ENCODE measurements around the gene TCP11L2. TPM values are rescaled to one million over a fixed set of nuclear protein-coding genes. Genes with fewer than 3 reads are reported as not detected.

TCP11L2 gene
- total and polyA plus RNA-seq, 2 of the 4 experiments (the other 2 are of a cell fraction) = 7.3 to 32.8 TPM

- H3K23ac ChIP-seq (ENCODE audit: low read depth, low read length) = no peak overlapping the region
- CTCF ChIA-PET = interaction anchor here (1.1 kb wide), 1 partner anchor 106 kb away, joined by 3 read pairs; no protein-coding TSS in a partner anchor
- dilution Hi-C loops (cut with HindIII; ENCODE audit: low sequenced_read_pairs, unreplicated experiment) = no loop called here
- intact Hi-C loops (cut with micrococcal nuclease) = no loop called here
- no peaks in the 10 kb centered on the region for H3K27me3 ChIP-seq (ENCODE audit: control insufficient read depth, insufficient read depth, low read length)
- no peak overlapping the region for H4K8ac ChIP-seq (ENCODE audit: low read depth in 2 of 2, low read length in 2 of 2)
- H3K18ac ChIP-seq (ENCODE audit: low read depth, low read length) = no peak overlapping the region
- H2BK20ac ChIP-seq (ENCODE audit: low read depth, low read length) = no peak overlapping the region
- no peak overlapping the region for H2BK120ac ChIP-seq (ENCODE audit: low read depth, low read length)
- H2BK15ac ChIP-seq (ENCODE audit: low read depth, low read length) = no peak overlapping the region
- H2AFZ ChIP-seq (replicated peaks; ENCODE audit: low read length, poor library complexity) = no peak overlapping the region
- H3K36me3 ChIP-seq (ENCODE audit: control insufficient read depth, insufficient read depth, low read length) = peaks cover 4% of the 10 kb centered on the region; the same call in 1 of the 2 replicates
- no peak overlapping the region for H2BK5ac ChIP-seq (ENCODE audit: low read depth, low read length, poor library complexity, severe bottlenecking)
- H2AK9ac ChIP-seq (replicated peaks; ENCODE audit: low read depth, low read length, poor library complexity) = no peak overlapping the region
- H4K91ac ChIP-seq (ENCODE audit: insufficient read depth, low read depth, low read length) = no peak overlapping the region
- H3K56ac ChIP-seq (ENCODE audit: extremely low read depth, insufficient read depth, low read length) = no peak overlapping the region
- H2AK5ac ChIP-seq (ENCODE audit: low read depth, low read length) = no peak overlapping the region
- ATAC-seq (ENCODE audit: low read depth) (no peak), DNase-seq (no peak)
- H4K5ac ChIP-seq (ENCODE audit: low read depth, low read length) = no peak overlapping the region
- H3K4me1 ChIP-seq (ENCODE audit: control insufficient read depth, insufficient read depth, low read length) = peaks cover 2% of the 10 kb centered on the region
- H4K20me1 ChIP-seq (ENCODE audit: insufficient read depth, low read length) = no peaks in the 10 kb centered on the region
- H3K9me3 ChIP-seq (ENCODE audit: control insufficient read depth, insufficient read depth, low read length) = no peaks in the 10 kb centered on the region
- H3K9ac ChIP-seq (ENCODE audit: low read depth, low read length) = no peak overlapping the region
- WGBS, 2 experiments (ENCODE audit: extremely low coverage in 2 of 2, insufficient read length in 1 of 2) = 100% methylated on average over 1 of the region's 2 CpGs; no CpG with 5 or more reads in 1 of the 2 experiments
- no peak overlapping the region for H3K27ac ChIP-seq (ENCODE audit: insufficient read depth, low read length)
- H3K79me1 ChIP-seq (ENCODE audit: low read depth in 1 of 2, low read length in 2 of 2) = no peaks in the 10 kb centered on the region
- no peak overlapping the region for H3K4ac ChIP-seq (ENCODE audit: low read depth, low read length)
- POLR2A ChIA-PET (ENCODE audit: unreplicated experiment) = no interaction called here
- no peak overlapping the region for H3K4me2 ChIP-seq (ENCODE audit: low read depth, low read length)
- no peak for TF ChIP-seq FOS (IDR thresholded peaks at IDR 0.05; ENCODE audit: low read depth, low read length)
- no peak for TF ChIP-seq MAZ (IDR thresholded peaks at IDR 0.05; ENCODE audit: borderline replicate concordance, low read depth, low read length)
- no peak for TF ChIP-seq CEBPB (IDR thresholded peaks at IDR 0.05; ENCODE audit: low read depth, low read length)
- no peak for TF ChIP-seq RCOR1 (IDR thresholded peaks at IDR 0.05; ENCODE audit: insufficient replicate concordance, low read length)
- TF ChIP-seq NFE2L2 (IDR thresholded peaks at IDR 0.05; ENCODE audit: low read depth, low read length) = no peak
- TF ChIP-seq RFX5 (IDR thresholded peaks at IDR 0.05; ENCODE audit: low read depth, low read length) = no peak
- no peak for TF ChIP-seq MAFK (IDR thresholded peaks at IDR 0.05; ENCODE audit: low read depth, low read length)
- no peak for TF ChIP-seq USF2 (IDR thresholded peaks at IDR 0.05; ENCODE audit: low read depth, low read length)
- no peak for TF ChIP-seq MXI1 (IDR thresholded peaks at IDR 0.05; ENCODE audit: borderline replicate concordance, low read depth, low read length)
- no peak for TF ChIP-seq CTCF (conservative IDR thresholded peaks at IDR 0.05; ENCODE audit: low read depth, low read length)
- no peak for TF ChIP-seq POLR2A (IDR thresholded peaks at IDR 0.05; ENCODE audit: low read depth, low read length)
- TF ChIP-seq BHLHE40 (IDR thresholded peaks at IDR 0.05; ENCODE audit: low read depth, low read length) = no peak
- TF ChIP-seq ELK1 (IDR thresholded peaks at IDR 0.05; ENCODE audit: borderline replicate concordance, low read depth, low read length) = no peak
- no peak for TF ChIP-seq SMC3 (IDR thresholded peaks at IDR 0.05; ENCODE audit: low read depth, low read length)
- TF ChIP-seq CHD1 (IDR thresholded peaks at IDR 0.05; ENCODE audit: low read depth, low read length) = no peak
- TF ChIP-seq RAD21 (IDR thresholded peaks at IDR 0.05; ENCODE audit: low read length) = no peak
- BruUV-seq (replicated peaks) = no TSS peak
- H3K14ac ChIP-seq (replicated peaks; ENCODE audit: low read depth, low read length) = no peak overlapping the region
- in situ Hi-C loops (cut with MboI; ENCODE audit: low sequenced_read_pairs) = no loop called here
- H3K9me1 ChIP-seq (ENCODE audit: insufficient read depth, low read length) = no peaks in the 10 kb centered on the region; the same call in 1 of the 2 replicates
- no peak overlapping the region for H3K4me3 ChIP-seq (ENCODE audit: insufficient read depth, low read depth, low read length)
Observed at GRCh38 chr12:106333756-106334155, 31.2 kb downstream of the TCP11L2 start.

Data from IMR-90 (cell line).